Astrocyte (in vitro differentiated cells and primary cell): Measurements from ENCODE around the gene CHMP6.

Source experiments
- CTCF ChIP-seq: IDR thresholded peaks from 2 replicates; pipeline ENCODE4 v1.5.1; 2011; ENCODE audit warnings: low read depth, mild to moderate bottlenecking, inconsistent platforms, low read length, moderate library complexity; ENCODE audit not compliant: insufficient read depth
- EZH2 ChIP-seq: IDR thresholded peaks from 2 replicates; pipeline ENCODE4 v1.6.1; 2012; ENCODE audit warnings: mild to moderate bottlenecking, low read length, inconsistent platforms; ENCODE audit not compliant: insufficient read depth

- TF ChIP-seq CTCF (no peak), EZH2 (no peak)
Measured at GRCh38 chr17:80969030-80969673, 22.5 kb upstream of the CHMP6 start.
